ENCODE measurements around the gene ENOX1.

The ENOX1 gene

GRCh38 chr13:43783820-43784219, 3.0 kb downstream of the ENOX1 start:
- Histone ChIP-seq H3K9me3 (ENCODE audit: low read length) (no peaks in the 10 kb centered on the region), H3K27me3 (ENCODE audit: insufficient read depth, low read length) (no peaks in the 10 kb centered on the region), H3K9me2 (ENCODE audit: low read depth, low read length) (no peaks in the 10 kb centered on the region)

GRCh38 chr13:43782686-43783085, 4.1 kb downstream of the ENOX1 start:
- Histone ChIP-seq H3K27me3 (ENCODE audit: insufficient read depth, low read length) (no peaks in the 10 kb centered on the region), H3K4me3 (ENCODE audit: low read depth, low read length, poor library complexity, severe bottlenecking) (no peak overlapping the region), H3K9ac (ENCODE audit: low read length) (no peak overlapping the region), H3K4me1 (ENCODE audit: insufficient read depth, low read length, severe bottlenecking) (no peaks in the 10 kb centered on the region), H3K4me2 (ENCODE audit: low read length) (no peak overlapping the region), H3K27ac (ENCODE audit: low read depth, low read length, poor library complexity, severe bottlenecking) (no peak overlapping the region), H3K9me3 (ENCODE audit: low read length) (no peaks in the 10 kb centered on the region), H4K20me1 (ENCODE audit: insufficient read depth, low read length) (no peaks in the 10 kb centered on the region), H3K9me2 (ENCODE audit: low read depth, low read length) (no peaks in the 10 kb centered on the region), H3F3A (ENCODE audit: insufficient read depth, low read length) (no peaks in the 10 kb centered on the region), H3K79me2 (ENCODE audit: insufficient read depth, low read length) (no peaks in the 10 kb centered on the region), H2AFZ (ENCODE audit: low read length) (no peak overlapping the region), H3K36me3 (ENCODE audit: insufficient read depth, low read length) (no peaks in the 10 kb centered on the region)
- TF ChIP-seq CTCF (IDR thresholded peaks at IDR 0.05; ENCODE audit: low read length): no peak
- TF ChIP-seq EZH2 (IDR thresholded peaks at IDR 0.05; ENCODE audit: borderline replicate concordance, low read length): no peak

More at GRCh38 chr13:43783820-43784219, 3.0 kb downstream of the ENOX1 start:
- Histone ChIP-seq H3K79me2 (ENCODE audit: insufficient read depth, low read length) (no peaks in the 10 kb centered on the region), H3K4me1 (ENCODE audit: insufficient read depth, low read length, severe bottlenecking) (no peaks in the 10 kb centered on the region), H3K4me2 (ENCODE audit: low read length) (no peak overlapping the region), H3K36me3 (ENCODE audit: insufficient read depth, low read length) (no peaks in the 10 kb centered on the region), H4K20me1 (ENCODE audit: insufficient read depth, low read length) (no peaks in the 10 kb centered on the region), H3K9ac (ENCODE audit: low read length) (no peak overlapping the region), H2AFZ (ENCODE audit: low read length) (no peak overlapping the region), H3K27ac (ENCODE audit: low read depth, low read length, poor library complexity, severe bottlenecking) (no peak overlapping the region), H3K4me3 (ENCODE audit: low read depth, low read length, poor library complexity, severe bottlenecking) (no peak overlapping the region), H3F3A (ENCODE audit: insufficient read depth, low read length) (no peaks in the 10 kb centered on the region)
- TF ChIP-seq CTCF (IDR thresholded peaks at IDR 0.05; ENCODE audit: low read length) (no peak), EZH2 (IDR thresholded peaks at IDR 0.05; ENCODE audit: borderline replicate concordance, low read length) (no peak)

GRCh38 chr13:43780666-43781065, 6.1 kb downstream of the ENOX1 start:
- Histone ChIP-seq H3K27me3 (ENCODE audit: insufficient read depth, low read length) (no peaks in the 10 kb centered on the region), H3F3A (ENCODE audit: insufficient read depth, low read length) (no peaks in the 10 kb centered on the region), H4K20me1 (ENCODE audit: insufficient read depth, low read length) (no peaks in the 10 kb centered on the region), H3K36me3 (ENCODE audit: insufficient read depth, low read length) (no peaks in the 10 kb centered on the region), H3K79me2 (ENCODE audit: insufficient read depth, low read length) (no peaks in the 10 kb centered on the region), H2AFZ (ENCODE audit: low read length) (no peak overlapping the region), H3K4me1 (ENCODE audit: insufficient read depth, low read length, severe bottlenecking) (no peaks in the 10 kb centered on the region), H3K4me2 (ENCODE audit: low read length) (no peak overlapping the region), H3K9me3 (ENCODE audit: low read length) (no peaks in the 10 kb centered on the region), H3K4me3 (ENCODE audit: low read depth, low read length, poor library complexity, severe bottlenecking) (no peak overlapping the region), H3K9me2 (ENCODE audit: low read depth, low read length) (no peaks in the 10 kb centered on the region), H3K9ac (ENCODE audit: low read length) (no peak overlapping the region), H3K27ac (ENCODE audit: low read depth, low read length, poor library complexity, severe bottlenecking) (no peak overlapping the region)
- TF ChIP-seq CTCF (IDR thresholded peaks at IDR 0.05; ENCODE audit: low read length) (no peak), EZH2 (IDR thresholded peaks at IDR 0.05; ENCODE audit: borderline replicate concordance, low read length) (no peak)

Data from OCI-LY1 (cell line).